ENCODE measurements around the gene PIK3C2G.
"Not testable (repeated sequence)": the region's sequence is repeated elsewhere in the genome, so short reads cannot be mapped to it uniquely, and the experiment has no call there.

PIK3C2G gene

GRCh38 chr12:18658179-18658578 lies 396.9 kb downstream of the PIK3C2G start:
- no peak for DNase-seq

- DNase-seq = no peak
Observed at GRCh38 chr12:18658829-18659228, 397.5 kb downstream of the PIK3C2G start.

GRCh38 chr12:18676141-18676540 lies 414.8 kb downstream of the PIK3C2G start:
- DNase-seq = no peak

GRCh38 chr12:18676996-18677588 lies 415.8 kb downstream of the PIK3C2G start:
- no peak for DNase-seq

GRCh38 chr12:18681818-18682217 lies 420.5 kb downstream of the PIK3C2G start:
- DNase-seq = no peak

- peak; percentile 6 to 44 for DNase-seq
Observed at GRCh38 chr12:18683327-18684013, 422.2 kb downstream of the PIK3C2G start.

- peak; percentile 4 to 24 for DNase-seq
Observed at GRCh38 chr12:18684430-18684829, 423.1 kb downstream of the PIK3C2G start.

- no peak for DNase-seq
Observed at GRCh38 chr12:18689771-18690170, 428.5 kb downstream of the PIK3C2G start.

GRCh38 chr12:18690653-18691052 lies 429.3 kb downstream of the PIK3C2G start:
- no peak for DNase-seq

- not testable (repeated sequence) for DNase-seq
Observed at GRCh38 chr12:18693986-18694385, 432.7 kb downstream of the PIK3C2G start.

- DNase-seq = no peak
Observed at GRCh38 chr12:18696971-18697602, 435.8 kb downstream of the PIK3C2G start.

All from inflammatory macrophage treated with lipopolysaccharide for 1 hour (primary cell).